Thymus (tissue), 14 donors: ENCODE data around the gene WDR45B. TPM values are rescaled to one million over a fixed set of nuclear protein-coding genes. Genes with fewer than 3 reads are reported as not detected.

Experiments used
- DNase-seq, 9 donors: peaks; one replicate each; pipeline ENCODE4 v3.0.0-alpha.2; 2013; ENCODE audit warnings: low spot score in 9 of 9, low read depth in 6 of 9, missing footprints in 1 of 9
- H3K27ac ChIP-seq, 2 donors: one replicate each; pipeline ENCODE4 v1.5.1; 2013; ENCODE audit warnings: control low read depth in 1 of 2, low read depth in 1 of 2, low read length in 1 of 2, mild to moderate bottlenecking in 1 of 2, moderate library complexity in 1 of 2
- H3K27me3 ChIP-seq, 2 donors: one replicate each; pipeline ENCODE4 v1.5.1; 2013; ENCODE audit warnings: low read length in 1 of 2; ENCODE audit not compliant: control insufficient read depth in 2 of 2, insufficient read depth in 1 of 2
- H3K36me3 ChIP-seq, 2 donors: one replicate each; pipeline ENCODE4 v1.5.1; 2013; ENCODE audit warnings: low read length in 1 of 2, mild to moderate bottlenecking in 1 of 2, moderate library complexity in 1 of 2; ENCODE audit not compliant: control insufficient read depth in 2 of 2, insufficient read depth in 2 of 2
- H3K4me1 ChIP-seq, 2 donors: one replicate each; pipeline ENCODE4 v1.5.1; 2013; ENCODE audit warnings: low read length in 2 of 2; ENCODE audit not compliant: control insufficient read depth in 2 of 2, insufficient read depth in 2 of 2
- H3K4me3 ChIP-seq, 2 donors: one replicate each; pipeline ENCODE4 v1.5.1; 2013; ENCODE audit warnings: low read length in 2 of 2, control low read depth in 1 of 2, mild to moderate bottlenecking in 1 of 2
- H3K9me3 ChIP-seq, 2 donors: one replicate each; pipeline ENCODE4 v1.5.1; 2013; ENCODE audit warnings: low read length in 1 of 2, mild to moderate bottlenecking in 1 of 2; ENCODE audit not compliant: control insufficient read depth in 2 of 2, insufficient read depth in 1 of 2
- WGBS: extraction: QIAGEN DNeasy Blood & Tissue Kit; methylation state at CpG from one replicate; pipeline ENCODE4 v1.1.7; 2013; 5-methylcytosine and 5-hydroxymethylcytosine counted together
- long read RNA-seq, 10 donors: transcript quantifications; one replicate each; lab custom pipeline, GENCODE V29; 2026
- polyA plus RNA-seq: library from polyadenylated mRNA; stranded (reverse); fragments of 200-250 nt; gene quantifications from one replicate; pipeline ENCODE4 v1.2.3, GENCODE V29; 2013
- total RNA-seq: library from RNA; stranded (reverse); fragments of 120-200 nt; gene quantifications from one replicate; pipeline ENCODE4 v1.2.4, GENCODE V29; 2013
- donor health status: healthy.

The WDR45B gene
- 33.0 TPM for total RNA-seq
- polyA plus RNA-seq, result 67.0 TPM
- long read RNA-seq, donor 1, result 0 reads
- long read RNA-seq, donor 2, transcript WDR45B-201 (10 exons, 2,587 nt), result major isoform, 14 of 17 reads
- long read RNA-seq, donor 2, partial matches to known transcripts, result 0 of 17 reads
- long read RNA-seq, donor 2, other reads (novel, unspliced or antisense), result 0 of 17 reads
- long read RNA-seq, donor 3, transcript WDR45B-201 (10 exons, 2,587 nt), result major isoform, 6 of 6 reads
- long read RNA-seq, donor 3, partial matches to known transcripts, result 0 of 6 reads
- long read RNA-seq, donor 3, other reads (novel, unspliced or antisense), result 0 of 6 reads
- long read RNA-seq, donor 4, partial matches to known transcripts, result 0 of 3 reads
- long read RNA-seq, donor 4, other reads (novel, unspliced or antisense), result 0 of 3 reads
- long read RNA-seq, donor 5, transcript WDR45B-201 (10 exons, 2,587 nt), result major isoform, 11 of 23 reads
- long read RNA-seq, donor 5, partial matches to known transcripts, result 11 of 23 reads
- long read RNA-seq, donor 5, other reads (novel, unspliced or antisense), result 0 of 23 reads
- long read RNA-seq, donor 6, partial matches to known transcripts, result 0 of 5 reads
- long read RNA-seq, donor 6, other reads (novel, unspliced or antisense), result 0 of 5 reads
- long read RNA-seq, donor 7, transcript WDR45B-201 (10 exons, 2,587 nt), result major isoform, 7 of 15 reads
- long read RNA-seq, donor 7, partial matches to known transcripts, result 6 of 15 reads
- long read RNA-seq, donor 7, other reads (novel, unspliced or antisense), result 0 of 15 reads
- long read RNA-seq, donor 8, partial matches to known transcripts, result 0 of 1 reads
- long read RNA-seq, donor 8, other reads (novel, unspliced or antisense), result 0 of 1 reads
- long read RNA-seq, donor 9, partial matches to known transcripts, result 0 of 4 reads
- long read RNA-seq, donor 9, other reads (novel, unspliced or antisense), result 0 of 4 reads
- long read RNA-seq, donor 10, transcript WDR45B-201 (10 exons, 2,587 nt), result major isoform, 8 of 8 reads
- long read RNA-seq, donor 10, partial matches to known transcripts, result 0 of 8 reads
- long read RNA-seq, donor 10, other reads (novel, unspliced or antisense), result 0 of 8 reads

GRCh38 chr17:82648165-82648668 lies at the start of gene WDR45B:
Gene WDR45B, minus strand, starts transcription at chr17:82648444. Its CDS starts 104 bp downstream, at chr17:82648340.
- H3K9me3 ChIP-seq, result no peaks in the 10 kb centered on the region
- H3K4me1 ChIP-seq, result peaks cover 11 to 18% of the 10 kb centered on the region in 2 donors
- peaks cover 0 to 4% of the 10 kb centered on the region in 2 donors for H3K27me3 ChIP-seq
- peaks cover 14 to 18% of the 10 kb centered on the region in 2 donors for H3K36me3 ChIP-seq
- peak; percentile 69 to 92 (median 87) for DNase-seq
- 1% methylated on average over 65 of the region's 67 CpGs for WGBS
- H3K27ac ChIP-seq, result peak within 1 kb of the TSS; percentile 85 to 92
- H3K4me3 ChIP-seq, result peak within 1 kb of the TSS; percentile 74 to 97

DNA sequence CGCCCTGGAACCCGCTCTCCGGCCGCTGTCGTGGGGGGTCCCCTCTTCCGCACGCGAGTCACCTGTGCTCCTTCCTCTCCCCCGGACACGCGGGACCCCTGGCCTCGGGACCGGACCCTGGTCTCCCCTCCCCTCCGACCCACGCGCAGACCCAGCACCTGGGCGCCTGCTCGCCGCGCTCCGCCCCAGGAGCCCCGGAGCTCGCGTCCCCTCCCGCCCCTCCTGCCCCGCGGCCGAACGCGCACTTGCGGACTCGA lies 49.5 kb upstream of the WDR45B start:
- DNase-seq, result no peak
- Histone ChIP-seq H3K36me3 (no peaks in the 10 kb centered on the region), H3K4me1 (peaks cover 7 to 12% of the 10 kb centered on the region in 2 donors), H3K27ac (no peak overlapping the region), H3K27me3 (peaks cover 16 to 43% of the 10 kb centered on the region in 2 donors), H3K4me3 (peak overlapping the region; percentile 33 to 62), H3K9me3 (peaks cover 5 to 32% of the 10 kb centered on the region in 2 donors)
- 3% methylated on average over 32 of the region's 32 CpGs for WGBS

DNA sequence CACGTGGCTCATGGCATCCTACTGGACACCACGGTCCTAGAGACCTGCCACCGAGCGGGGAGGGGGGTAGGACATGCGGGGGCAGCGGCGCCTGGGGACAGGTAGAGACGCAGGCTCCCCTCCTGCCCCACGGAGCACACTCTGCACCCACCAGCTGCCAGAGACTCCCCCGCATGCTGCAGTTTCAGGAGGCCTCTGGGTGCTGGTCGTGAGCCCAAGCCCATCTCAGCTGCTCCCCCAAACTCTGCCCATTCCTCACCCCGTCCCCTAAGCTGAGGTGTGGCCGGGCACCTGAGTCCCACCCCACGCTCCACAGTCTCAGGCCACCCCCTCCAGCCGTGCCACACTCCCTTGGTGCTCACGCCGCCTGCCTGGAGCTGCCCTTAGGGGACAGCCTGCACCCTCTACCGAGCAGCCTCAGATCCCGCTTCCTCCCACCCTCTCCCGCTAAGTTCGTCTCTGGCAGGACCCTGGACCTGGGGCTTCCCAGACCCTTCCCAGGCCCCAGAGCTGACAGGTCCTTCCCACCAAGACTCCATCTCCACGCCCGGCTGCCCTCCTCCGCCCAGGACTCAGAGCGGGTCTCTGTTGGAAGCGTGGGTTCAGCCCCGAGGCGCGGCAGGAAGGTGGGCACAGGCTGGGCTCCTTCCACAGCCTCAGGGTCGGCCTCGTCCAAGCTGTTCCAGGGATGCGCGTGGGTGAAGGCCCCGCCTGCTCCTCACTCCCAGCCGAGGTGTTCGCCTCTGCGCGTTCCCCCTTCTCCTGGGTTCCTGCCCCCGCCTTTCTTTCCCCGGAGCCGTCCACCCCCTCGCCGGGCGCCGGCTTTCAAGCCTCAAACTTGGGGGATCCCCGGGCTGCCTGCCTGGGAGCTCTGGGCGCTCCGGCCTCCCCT lies 48.9 kb upstream of the WDR45B start:
- H3K36me3 ChIP-seq, result no peaks in the 10 kb centered on the region
- H3K4me3 ChIP-seq, result peak overlapping the region; percentile 33 to 62
- DNase-seq, result no peak
- H3K9me3 ChIP-seq, result peaks cover 5 to 32% of the 10 kb centered on the region in 2 donors
- H3K4me1 ChIP-seq, result peaks cover 7 to 12% of the 10 kb centered on the region in 2 donors
- no peak overlapping the region for H3K27ac ChIP-seq
- H3K27me3 ChIP-seq, result peaks cover 16 to 43% of the 10 kb centered on the region in 2 donors
- WGBS, result 45% methylated on average over 48 of the region's 48 CpGs

- Histone ChIP-seq H3K4me1 (peaks cover 7 to 12% of the 10 kb centered on the region in 2 donors), H3K4me3 (no peak overlapping the region), H3K27me3 (peaks cover 16 to 43% of the 10 kb centered on the region in 2 donors), H3K36me3 (no peaks in the 10 kb centered on the region), H3K27ac (no peak overlapping the region), H3K9me3 (peaks cover 5 to 32% of the 10 kb centered on the region in 2 donors)
- 98% methylated on average over 16 of the region's 17 CpGs for WGBS
- no peak for DNase-seq
Measured at GRCh38 chr17:82696259-82696658, 48.0 kb upstream of the WDR45B start.

DNA sequence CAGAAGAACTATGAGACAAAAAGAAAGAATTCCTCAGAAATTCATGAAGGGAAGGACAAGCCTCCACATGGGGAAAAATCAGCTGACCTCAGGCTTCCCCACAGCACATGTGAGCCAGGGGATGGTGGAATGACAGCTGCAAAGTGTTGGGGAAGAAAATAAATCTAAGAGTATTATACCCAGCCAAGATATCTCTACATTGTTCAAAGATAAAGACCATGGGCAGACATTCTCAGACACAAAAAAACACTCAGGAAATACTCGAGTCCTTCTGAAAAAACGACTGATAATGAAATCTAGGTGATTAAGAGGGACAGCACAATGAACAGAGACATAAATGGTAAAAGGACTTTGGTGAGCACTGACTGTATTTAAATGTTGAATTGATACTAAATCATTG lies 46.4 kb upstream of the WDR45B start:
- peaks cover 5 to 32% of the 10 kb centered on the region in 2 donors for H3K9me3 ChIP-seq
- no peak overlapping the region for H3K27ac ChIP-seq
- peaks cover 7 to 12% of the 10 kb centered on the region in 2 donors for H3K4me1 ChIP-seq
- no peak overlapping the region for H3K4me3 ChIP-seq
- DNase-seq, result no peak
- H3K36me3 ChIP-seq, result no peaks in the 10 kb centered on the region
- 84% methylated on average over 2 of the region's 2 CpGs for WGBS
- peaks cover 16 to 32% of the 10 kb centered on the region in 2 donors for H3K27me3 ChIP-seq

- WGBS, result 98% methylated on average over 22 of the region's 22 CpGs
- no peak for DNase-seq
- Histone ChIP-seq H3K36me3 (no peaks in the 10 kb centered on the region), H3K4me1 (peaks cover 7 to 8% of the 10 kb centered on the region in 2 donors), H3K9me3 (peaks cover 3 to 32% of the 10 kb centered on the region in 2 donors), H3K27me3 (peaks cover 13 to 23% of the 10 kb centered on the region in 2 donors), H3K4me3 (no peak overlapping the region), H3K27ac (no peak overlapping the region)
Measured at GRCh38 chr17:82693168-82693867, 45.1 kb upstream of the WDR45B start.

DNA sequence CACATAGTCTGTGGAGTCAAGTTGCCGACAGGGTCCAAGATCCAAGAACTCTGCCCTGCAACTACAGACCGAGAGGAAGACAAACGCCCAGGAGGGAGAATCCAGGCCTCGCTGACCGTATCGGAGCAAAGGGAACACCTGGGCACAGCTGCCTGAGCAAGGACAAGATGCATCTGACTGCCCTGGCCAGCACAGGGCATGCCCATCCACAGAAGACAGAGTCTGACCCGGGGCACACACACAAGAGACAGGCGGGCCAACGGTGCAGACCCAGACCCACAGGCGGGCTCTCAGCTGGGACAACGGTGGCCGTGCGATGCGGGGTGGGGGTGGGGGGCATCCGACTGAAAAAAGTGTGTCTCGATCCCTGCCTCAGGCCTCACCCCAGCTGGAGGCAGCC lies 44.0 kb upstream of the WDR45B start:
- no peak for DNase-seq
- 90% methylated on average over 16 of the region's 16 CpGs for WGBS
- peaks cover 6 to 15% of the 10 kb centered on the region in 2 donors for H3K27me3 ChIP-seq

DNA sequence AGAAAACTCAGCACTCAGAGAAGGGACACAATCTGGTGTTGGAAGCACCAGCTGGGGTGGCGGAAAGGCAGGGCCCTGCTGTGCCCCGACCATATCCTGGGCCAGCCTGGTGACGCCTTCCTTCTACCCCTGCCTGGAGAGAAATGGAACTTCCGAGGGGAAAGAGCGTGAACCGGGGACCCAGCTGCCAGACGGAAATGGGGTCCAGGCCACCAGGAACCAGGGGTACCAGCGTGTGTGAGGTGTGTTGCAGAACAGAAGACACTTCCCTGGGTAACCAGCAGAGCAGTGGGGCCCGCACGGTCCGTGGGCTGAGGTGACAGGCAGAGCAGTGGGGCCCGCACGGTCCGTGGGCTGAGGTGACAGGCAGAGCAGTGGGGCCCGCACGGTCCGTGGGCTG lies 43.5 kb upstream of the WDR45B start:
- H3K4me3 ChIP-seq, result no peak overlapping the region
- DNase-seq, result no peak
- peaks cover under 1 to 9% of the 10 kb centered on the region in 2 donors for H3K27me3 ChIP-seq
- no peak overlapping the region for H3K27ac ChIP-seq
- H3K9me3 ChIP-seq, result peaks cover 3 to 24% of the 10 kb centered on the region in 2 donors
- H3K4me1 ChIP-seq, result no peaks in the 10 kb centered on the region
- no peaks in the 10 kb centered on the region for H3K36me3 ChIP-seq
- 96% methylated on average over 14 of the region's 17 CpGs for WGBS

More for the DNA sequence above, 44.0 kb upstream of the WDR45B start:
- peaks cover 3 to 27% of the 10 kb centered on the region in 2 donors for H3K9me3 ChIP-seq
- peaks cover 0 to 3% of the 10 kb centered on the region in 2 donors for H3K4me1 ChIP-seq
- H3K36me3 ChIP-seq, result no peaks in the 10 kb centered on the region
- no peak overlapping the region for H3K4me3 ChIP-seq
- H3K27ac ChIP-seq, result no peak overlapping the region
